IMR-90 (cell line): Measurements from ENCODE around the gene DMXL1. TPM values are rescaled to one million over a fixed set of nuclear protein-coding genes. Genes with fewer than 3 reads are reported as not detected.

Experiments used
- ATAC-seq: fragments of 200-7000 bp; cut with Tn5 transposase; 2 replicates; pipeline ENCODE4 v1.9.1; 2020; ENCODE audit warnings: low read depth, mild to moderate bottlenecking, moderate library complexity
- BruUV-seq: library from RNA; stranded (reverse); fragments of 400-500 nt; replicated peaks from 2 replicates; lab custom pipeline; 2021; lab: Mats Ljungman, UMichigan
- CTCF ChIA-PET: fragments of 300-600 bp; formaldehyde crosslinking; extraction: SDS; loops from one replicate; lab custom pipeline; 2021; ENCODE audit warnings: antibody characterized with exemption; lab: Yijun Ruan, JAX
- POLR2A ChIA-PET: fragments of 300-600 bp; sonication (Branson Sonifier 250); formaldehyde crosslinking; loops from one replicate; lab custom pipeline; 2022; ENCODE audit warnings: antibody characterized with exemption; ENCODE audit not compliant: unreplicated experiment; lab: Charles Lee
- DNase-seq: peaks from one replicate; pipeline ENCODE4 v3.0.0; 2013
- H2AFZ ChIP-seq: replicated peaks from 2 replicates; pipeline ENCODE3; 2013; ENCODE audit warnings: low read length, mild to moderate bottlenecking; ENCODE audit not compliant: poor library complexity
- H2AK5ac ChIP-seq: 2 replicates; pipeline ENCODE4 v1.6.1; 2013; ENCODE audit warnings: low read depth, low read length, inconsistent platforms
- H2AK9ac ChIP-seq: replicated peaks from 2 replicates; pipeline ENCODE3; 2013; ENCODE audit warnings: mild to moderate bottlenecking, low read depth, low read length, moderate library complexity; ENCODE audit not compliant: poor library complexity
- H2BK120ac ChIP-seq: 2 replicates; pipeline ENCODE4 v1.6.1; 2013; ENCODE audit warnings: low read depth, low read length, inconsistent platforms
- H2BK15ac ChIP-seq: 3 replicates; pipeline ENCODE4 v1.6.1; 2013; ENCODE audit warnings: low read depth, low read length, inconsistent platforms
- H2BK20ac ChIP-seq: 2 replicates; pipeline ENCODE4 v1.6.1; 2013; ENCODE audit warnings: low read depth, mild to moderate bottlenecking, inconsistent platforms, low read length, moderate library complexity
- H2BK5ac ChIP-seq: 2 replicates; pipeline ENCODE4 v1.6.1; 2013; ENCODE audit warnings: mild to moderate bottlenecking, low read depth, low read length, inconsistent platforms; ENCODE audit not compliant: poor library complexity, severe bottlenecking
- H3K14ac ChIP-seq: replicated peaks from 2 replicates; pipeline ENCODE4 v1.6.1; 2013; ENCODE audit warnings: low read depth, low read length, inconsistent platforms
- H3K18ac ChIP-seq: 2 replicates; pipeline ENCODE4 v1.6.1; 2013; ENCODE audit warnings: low read depth, low read length, control low read depth
- H3K23ac ChIP-seq: 2 replicates; pipeline ENCODE4 v1.6.1; 2013; ENCODE audit warnings: low read depth, low read length, inconsistent platforms
- H3K27ac ChIP-seq: 2 replicates; pipeline ENCODE4 v1.5.1; 2013; ENCODE audit warnings: mild to moderate bottlenecking, control low read depth, low read length; ENCODE audit not compliant: insufficient read depth
- H3K27me3 ChIP-seq: 2 replicates; pipeline ENCODE4 v1.6.1; 2013; ENCODE audit warnings: low read length; ENCODE audit not compliant: control insufficient read depth, insufficient read depth
- H3K36me3 ChIP-seq: 2 replicates; pipeline ENCODE4 v1.6.1; 2013; ENCODE audit warnings: low read length, mixed read lengths; ENCODE audit not compliant: control insufficient read depth, insufficient read depth
- H3K4ac ChIP-seq: 2 replicates; pipeline ENCODE4 v1.6.1; 2013; ENCODE audit warnings: low read depth, low read length, inconsistent platforms
- H3K4me1 ChIP-seq: 2 replicates; pipeline ENCODE4 v1.6.1; 2013; ENCODE audit warnings: low read length, mixed read lengths; ENCODE audit not compliant: control insufficient read depth, insufficient read depth
- H3K4me2 ChIP-seq: 2 replicates; pipeline ENCODE4 v1.6.1; 2013; ENCODE audit warnings: low read depth, mild to moderate bottlenecking, control low read depth, low read length, moderate library complexity
- H3K4me3 ChIP-seq: 2 replicates; pipeline ENCODE4 v1.5.1; 2013; ENCODE audit warnings: low read depth, mild to moderate bottlenecking, control low read depth, low read length, moderate library complexity; ENCODE audit not compliant: insufficient read depth
- H3K56ac ChIP-seq: 2 replicates; pipeline ENCODE4 v1.6.1; 2013; ENCODE audit warnings: low read length, inconsistent platforms; ENCODE audit not compliant: insufficient read depth; ENCODE audit errors: extremely low read depth
- H3K79me1 ChIP-seq, 2 experiments: 2 replicates each; pipeline ENCODE4 v1.6.1; 2013; ENCODE audit warnings: low read length in 2 of 2, inconsistent platforms in 1 of 2, low read depth in 1 of 2
- H3K9ac ChIP-seq: 2 replicates; pipeline ENCODE4 v1.6.1; 2013; ENCODE audit warnings: low read depth, low read length, control low read depth
- H3K9me1 ChIP-seq: 2 replicates; pipeline ENCODE4 v1.6.1; 2013; ENCODE audit warnings: low read length, inconsistent platforms; ENCODE audit not compliant: insufficient read depth
- H3K9me3 ChIP-seq: 2 replicates; pipeline ENCODE4 v1.6.1; 2013; ENCODE audit warnings: low read length; ENCODE audit not compliant: control insufficient read depth, insufficient read depth
- H4K20me1 ChIP-seq: 2 replicates; pipeline ENCODE4 v1.6.1; 2013; ENCODE audit warnings: low read length, inconsistent platforms; ENCODE audit not compliant: insufficient read depth
- H4K5ac ChIP-seq: 2 replicates; pipeline ENCODE4 v1.6.1; 2013; ENCODE audit warnings: mild to moderate bottlenecking, low read depth, low read length, control low read depth
- H4K8ac ChIP-seq, 2 experiments: 2 replicates each; pipeline ENCODE4 v1.6.1; 2013; ENCODE audit warnings: low read depth in 2 of 2, low read length in 2 of 2, control low read depth in 1 of 2, inconsistent platforms in 1 of 2
- H4K91ac ChIP-seq: 2 replicates; pipeline ENCODE4 v1.6.1; 2013; ENCODE audit warnings: low read depth, low read length, inconsistent platforms; ENCODE audit not compliant: insufficient read depth
- CEBPB ChIP-seq: IDR thresholded peaks from 2 replicates; pipeline ENCODE4 v1.6.1; 2012; ENCODE audit warnings: low read depth, low read length, improper control_type of control experiment
- CHD1 ChIP-seq: IDR thresholded peaks from 2 replicates; pipeline ENCODE4 v1.6.1; 2012; ENCODE audit warnings: low read depth, low read length, improper control_type of control experiment
- MAZ ChIP-seq: IDR thresholded peaks from 2 replicates; pipeline ENCODE4 v1.6.1; 2012; ENCODE audit warnings: low read depth, mild to moderate bottlenecking, low read length, improper control_type of control experiment, moderate library complexity, borderline replicate concordance
- MXI1 ChIP-seq: IDR thresholded peaks from 2 replicates; pipeline ENCODE4 v1.6.1; 2012; ENCODE audit warnings: low read depth, mild to moderate bottlenecking, low read length, moderate library complexity, borderline replicate concordance
- NFE2L2 ChIP-seq: fragments of 150-350 bp; IDR thresholded peaks from 2 replicates; pipeline ENCODE4 v1.6.1; 2016; ENCODE audit warnings: low read depth, mild to moderate bottlenecking, low read length
- RAD21 ChIP-seq: IDR thresholded peaks from 2 replicates; pipeline ENCODE4 v1.6.1; 2012; ENCODE audit warnings: low read length, improper control_type of control experiment
- RCOR1 ChIP-seq: IDR thresholded peaks from 2 replicates; pipeline ENCODE4 v1.6.1; 2012; ENCODE audit warnings: mild to moderate bottlenecking, low read length, improper control_type of control experiment; ENCODE audit not compliant: insufficient replicate concordance
- RFX5 ChIP-seq: IDR thresholded peaks from 2 replicates; pipeline ENCODE4 v1.8.0; 2012; ENCODE audit warnings: low read depth, mild to moderate bottlenecking, low read length, moderate library complexity
- SMC3 ChIP-seq: fragments of 150-350 bp; IDR thresholded peaks from 2 replicates; pipeline ENCODE4 v1.6.1; 2016; ENCODE audit warnings: low read depth, mild to moderate bottlenecking, antibody characterized with exemption, low read length, moderate library complexity
- dilution Hi-C: fragments of 300-500 bp; cut with HindIII; formaldehyde crosslinking; loops from one replicate; pipeline ENCODE4 v1.14.3; 2018; ENCODE audit warnings: low sequenced_read_pairs; ENCODE audit not compliant: unreplicated experiment
- in situ Hi-C: fragments of 300-500 bp; cut with MboI; formaldehyde crosslinking; loops from 3 replicates; pipeline ENCODE4 v1.14.3; 2019; ENCODE audit warnings: low sequenced_read_pairs, inconsistent platforms, mixed read lengths
- intact Hi-C: fragments of 100-400 bp; cut with micrococcal nuclease; formaldehyde crosslinking; loops from 2 replicates; pipeline ENCODE4 v1.10.0; 2022
- polyA plus RNA-seq, 3 experiments: library from polyadenylated mRNA; depleted of rRNA; stranded (reverse); fragments of >200 nt; gene quantifications; 2 replicates each; pipeline ENCODE4 v1.2.3, GENCODE V29; 2012; ENCODE audit warnings: low replicate concordance in 1 of 3
- total RNA-seq: library from RNA; depleted of rRNA; stranded (reverse); fragments of >200 nt; gene quantifications from 2 replicates; pipeline ENCODE4 v1.2.3, GENCODE V29; 2012
- TF ChIP-seq, protein P1 (sequence below): fragments of 150-350 bp; IDR thresholded peaks from 2 replicates; pipeline ENCODE4 v1.6.1; 2017; ENCODE audit warnings: mild to moderate bottlenecking, antibody characterized with exemption, low read length, low read depth

DMXL1 gene
- total and polyA plus RNA-seq, 2 of the 4 experiments (the other 2 are of a cell fraction) = 8.1 to 21.5 TPM

DNA sequence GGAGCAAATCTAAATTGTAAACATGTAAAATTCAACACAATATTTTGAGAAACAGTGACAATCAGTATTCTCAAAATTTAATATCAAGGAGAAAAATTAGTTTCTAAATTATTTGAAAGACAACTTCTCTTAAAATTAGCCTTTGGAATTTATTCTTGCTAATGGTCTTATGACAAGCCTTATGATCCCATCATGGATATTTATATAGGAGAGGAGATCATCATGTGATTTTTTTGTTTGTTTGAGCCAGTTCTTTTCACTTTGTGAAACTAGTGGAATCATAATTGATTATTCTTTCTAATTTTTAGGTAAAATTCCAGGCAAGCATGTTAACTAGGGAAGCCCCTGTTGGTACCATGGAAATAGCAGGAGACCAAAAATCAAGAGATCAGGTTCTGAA, 24.7 kb downstream of the DMXL1 start:
- Histone ChIP-seq H3K56ac (no peak overlapping the region), H3K9me1 (no peaks in the 10 kb centered on the region), H4K5ac (no peak overlapping the region), H2AK9ac (no peak overlapping the region), H3K23ac (no peak overlapping the region), H2BK20ac (no peak overlapping the region), H3K4me2 (no peak overlapping the region), H4K8ac (no peak overlapping the region), H2BK15ac (no peak overlapping the region), H2AK5ac (no peak overlapping the region), H2BK120ac (no peak overlapping the region), H3K79me1 (peaks cover 22 to 25% of the 10 kb centered on the region in 2 experiments; a peak in 3 of 4 replicates), H2AFZ (no peak overlapping the region), H4K91ac (no peak overlapping the region), H3K27me3 (no peaks in the 10 kb centered on the region), H4K20me1 (no peaks in the 10 kb centered on the region), H3K18ac (no peak overlapping the region), H2BK5ac (no peak overlapping the region), H3K27ac (no peak overlapping the region), H3K14ac (no peak overlapping the region), H3K9me3 (no peaks in the 10 kb centered on the region), H3K4me1 (no peaks in the 10 kb centered on the region), H3K4me3 (no peak overlapping the region), H3K9ac (no peak overlapping the region), H3K36me3 (0 out of 2 replicates have a peak, but pooled peaks cover 1% of the 10 kb centered on the region), H3K4ac (no peak overlapping the region)
- ATAC-seq (no peak), DNase-seq (no peak)
- in situ Hi-C loops (no loop called here), intact Hi-C loops (no loop called here), dilution Hi-C loops (no loop called here)
- TF ChIP-seq RCOR1 = no peak
- no peak for TF ChIP-seq RFX5
- TF ChIP-seq, protein P1, sequence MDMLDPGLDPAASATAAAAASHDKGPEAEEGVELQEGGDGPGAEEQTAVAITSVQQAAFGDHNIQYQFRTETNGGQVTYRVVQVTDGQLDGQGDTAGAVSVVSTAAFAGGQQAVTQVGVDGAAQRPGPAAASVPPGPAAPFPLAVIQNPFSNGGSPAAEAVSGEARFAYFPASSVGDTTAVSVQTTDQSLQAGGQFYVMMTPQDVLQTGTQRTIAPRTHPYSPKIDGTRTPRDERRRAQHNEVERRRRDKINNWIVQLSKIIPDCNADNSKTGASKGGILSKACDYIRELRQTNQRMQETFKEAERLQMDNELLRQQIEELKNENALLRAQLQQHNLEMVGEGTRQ = no peak
- no peak for TF ChIP-seq SMC3
- TF ChIP-seq RAD21 = no peak
- TF ChIP-seq CHD1 = no peak
- TF ChIP-seq MXI1 = no peak
- no peak for TF ChIP-seq MAZ
- no peak for TF ChIP-seq NFE2L2
- no peak for TF ChIP-seq CEBPB
- POLR2A ChIA-PET = no interaction called here
- BruUV-seq = no TSS peak
- CTCF ChIA-PET = no interaction called here
